Ureter (tissue), 1 donor: ENCODE results near the gene LTBP1. TPM values are rescaled to one million over a fixed set of nuclear protein-coding genes. Genes with fewer than 3 reads are reported as not detected.

ENCODE experiments used
- DNase-seq: peaks from one replicate; pipeline ENCODE4 v3.0.0-alpha.2; 2020; ENCODE audit warnings: low spot score
- total RNA-seq: library from RNA; stranded (reverse); gene quantifications from one replicate; pipeline ENCODE4 v1.2.4, GENCODE V29; 2023
- donor health status: DM: yes; HTN: yes; CAD: no.

LTBP1 gene
- total RNA-seq, 1 donor from 2014 or later = 80.1 TPM

DNA sequence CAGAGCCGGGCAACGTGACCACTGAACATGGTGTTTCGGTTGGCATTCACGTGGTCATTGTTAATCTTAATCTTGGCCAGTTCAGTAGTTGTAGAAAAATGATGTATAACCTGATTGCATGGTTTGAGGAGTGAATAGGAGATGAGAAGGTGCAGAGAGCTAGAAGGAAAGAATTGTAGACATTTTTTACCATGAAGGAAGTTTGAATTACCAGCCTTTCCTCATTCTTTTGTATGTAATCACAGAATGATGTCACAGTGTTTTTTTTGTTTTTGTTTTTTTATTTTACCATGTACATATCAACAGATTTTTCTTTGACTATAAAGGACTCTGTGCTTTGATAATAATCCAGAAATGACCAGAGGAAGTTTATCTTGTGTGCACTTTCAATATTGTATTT is 126.3 kb downstream of the LTBP1 start:
- DNase-seq = no peak

DNA sequence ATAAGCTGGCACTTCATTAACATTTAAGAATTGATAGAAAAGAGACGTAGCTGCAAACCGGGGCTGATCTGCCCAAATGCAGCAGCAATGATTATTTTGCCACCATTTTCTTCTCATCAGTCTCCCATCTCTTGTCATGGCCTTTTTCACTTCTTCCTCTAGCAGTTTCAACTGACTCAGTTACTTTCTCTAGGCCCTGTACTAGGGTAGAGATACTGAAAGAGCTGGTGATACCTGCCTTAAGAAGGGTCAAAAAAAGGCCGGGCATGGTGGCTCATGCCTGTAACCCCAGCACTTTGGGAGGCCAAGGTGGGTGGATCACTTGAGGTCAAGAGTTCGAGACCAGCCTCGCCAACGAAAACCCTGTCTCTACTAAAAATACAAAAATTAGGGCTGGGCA is 127.4 kb downstream of the LTBP1 start:
- no peak for DNase-seq

DNA sequence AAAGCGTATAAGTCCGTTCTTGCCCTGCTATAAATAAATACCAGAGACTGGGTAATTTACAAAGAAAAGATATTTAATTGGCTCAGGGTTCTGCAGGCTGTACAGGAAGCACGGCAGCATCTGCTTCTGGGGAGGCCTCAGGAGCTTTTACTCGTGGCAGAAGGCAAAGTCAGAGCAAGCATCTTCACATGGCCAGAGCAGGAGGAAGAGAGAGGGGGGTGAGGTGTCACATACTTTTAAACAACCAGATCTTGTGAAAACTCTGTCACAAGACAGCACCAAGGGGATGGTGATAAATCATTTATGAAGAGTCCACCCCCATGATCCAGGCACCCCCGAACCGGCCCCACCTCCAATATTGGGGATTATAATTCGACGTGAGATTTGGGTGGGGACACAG is 130.6 kb downstream of the LTBP1 start:
- DNase-seq = no peak

DNA sequence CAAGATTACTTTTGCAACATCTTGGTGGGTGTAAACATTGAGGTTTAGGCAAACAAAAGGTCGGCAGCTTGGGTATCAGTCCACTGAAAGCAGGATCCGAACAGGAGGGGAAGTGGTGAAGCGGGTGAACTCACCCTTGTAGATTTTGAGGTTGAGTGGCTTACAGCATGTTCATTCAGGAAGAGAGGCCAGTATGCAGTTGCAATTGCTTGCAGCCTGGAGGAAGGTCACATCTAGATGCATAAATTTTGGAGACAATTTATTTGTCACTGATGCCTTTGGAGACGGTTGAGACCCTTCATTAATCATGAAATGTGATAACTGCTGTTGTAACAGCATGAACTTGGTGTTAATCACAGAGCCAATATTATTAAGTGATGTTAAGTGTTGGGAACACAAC is 131.1 kb downstream of the LTBP1 start:
- DNase-seq = no peak

DNA sequence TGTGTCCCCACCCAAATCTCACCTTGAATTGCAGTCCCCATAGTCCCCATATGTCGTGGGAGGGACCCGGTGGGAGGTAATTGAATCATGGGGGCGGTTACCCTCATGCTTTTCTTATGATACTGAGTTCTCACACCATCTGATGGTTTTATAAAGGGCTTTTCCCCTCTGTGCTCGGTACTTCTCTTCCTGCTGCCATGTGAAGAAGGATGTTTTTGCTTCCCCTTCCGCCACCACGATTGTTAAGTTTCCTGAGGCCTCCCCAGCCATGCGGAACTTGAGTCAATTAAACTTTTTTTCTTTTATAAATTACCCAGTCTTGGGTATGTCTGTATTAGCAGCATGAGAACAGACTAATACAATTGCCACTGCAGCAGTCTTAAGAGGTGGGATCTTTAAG is 134.9 kb downstream of the LTBP1 start:
- DNase-seq = no peak

DNA sequence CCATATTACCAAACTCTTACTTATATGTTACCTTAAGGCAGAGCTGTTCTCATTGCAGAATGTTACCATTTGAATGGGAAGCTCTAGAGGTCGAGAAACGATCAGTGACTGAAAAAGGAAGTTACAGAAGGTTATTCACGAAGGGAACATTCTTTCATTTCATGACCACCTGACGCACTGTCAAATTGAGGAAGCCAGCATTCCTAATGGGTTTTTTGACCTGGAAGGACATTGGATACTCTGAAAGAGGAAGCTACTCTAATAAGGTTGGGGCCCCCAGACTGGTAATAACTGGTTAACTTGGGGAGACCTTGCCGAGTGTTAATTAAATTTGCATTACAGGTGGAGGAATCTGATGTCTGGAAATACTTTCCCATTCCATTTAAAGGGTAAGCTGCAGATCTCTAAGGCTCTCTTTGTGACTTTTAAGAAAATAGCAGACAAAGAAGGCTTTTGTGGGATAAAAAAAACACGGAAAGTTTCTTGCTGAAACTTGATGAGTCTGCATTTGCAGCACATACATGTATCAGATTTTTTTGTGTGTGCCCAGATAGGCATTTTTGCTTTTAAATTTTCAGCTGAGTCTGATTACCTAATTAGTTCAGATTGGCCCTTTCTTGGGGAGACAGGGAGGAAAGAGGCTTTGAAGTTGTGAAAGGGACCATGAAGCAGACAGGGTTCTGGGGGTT is 137.1 kb downstream of the LTBP1 start:
- no peak for DNase-seq

DNA sequence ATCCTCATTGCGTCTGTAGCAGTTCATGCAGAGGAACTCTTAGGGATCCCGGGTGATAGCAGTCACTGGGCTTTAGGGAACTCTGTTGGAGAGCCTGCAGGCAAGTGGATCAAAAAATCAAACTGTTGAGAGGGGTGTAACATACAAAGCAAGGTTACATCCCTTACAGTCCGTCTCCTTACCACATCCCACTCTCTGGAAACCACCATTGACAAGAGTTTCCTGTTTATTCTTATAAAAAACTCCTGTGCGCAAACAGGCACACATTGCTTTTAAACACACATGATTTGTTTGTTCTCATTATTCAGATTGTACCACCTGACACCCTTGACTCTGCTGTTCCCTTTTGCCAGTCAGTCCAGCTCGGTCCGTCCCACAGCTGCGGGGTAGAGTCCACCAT is 137.7 kb downstream of the LTBP1 start:
- no peak for DNase-seq

DNA sequence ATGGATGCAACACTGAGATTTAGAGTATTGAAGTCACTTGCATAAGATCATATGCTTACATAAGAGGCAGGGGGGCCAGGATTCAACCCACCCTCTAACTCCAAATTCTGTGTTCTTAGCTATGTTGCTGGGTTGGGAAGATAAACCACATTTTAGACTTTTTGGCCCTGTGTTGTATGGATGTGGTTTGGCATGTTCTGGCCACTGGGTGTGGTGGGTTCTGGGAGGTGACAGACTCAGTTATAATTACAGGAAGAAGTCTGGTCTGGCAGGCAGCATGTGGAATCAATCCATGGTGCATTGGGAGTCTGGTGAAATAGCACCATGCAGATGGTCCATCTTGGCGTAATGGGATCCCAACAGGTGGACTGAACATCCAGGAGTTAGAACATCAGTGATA is 138.9 kb downstream of the LTBP1 start:
- no peak for DNase-seq

DNA sequence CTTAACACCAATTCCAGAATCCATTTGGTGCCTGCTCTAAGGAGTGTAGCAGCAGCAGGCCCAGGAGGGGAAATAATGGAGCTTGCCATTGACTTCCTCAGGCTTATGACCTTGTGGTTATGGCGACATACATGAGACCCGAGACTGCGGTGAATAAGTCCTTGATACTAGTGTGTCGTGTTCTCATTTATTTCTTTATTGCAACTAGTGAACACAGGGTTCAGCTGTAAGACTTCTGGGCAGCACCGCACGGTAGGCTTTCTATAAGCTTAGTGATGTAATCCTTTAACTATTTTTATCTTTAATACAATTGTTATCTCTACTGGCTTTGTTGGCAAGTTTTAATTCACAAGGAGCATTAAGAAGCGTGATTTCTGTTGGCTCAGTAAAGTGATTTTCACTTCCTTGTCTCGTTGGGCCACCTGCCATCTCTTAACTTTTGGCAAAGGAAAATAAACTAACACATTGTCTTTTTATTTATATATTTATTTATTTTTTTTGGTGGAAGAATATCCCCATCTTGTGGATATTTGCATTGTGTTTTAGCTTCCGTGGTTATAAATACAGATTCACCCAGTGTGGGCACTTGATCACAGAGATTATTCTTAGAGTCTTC is 139.8 kb downstream of the LTBP1 start:
- no peak for DNase-seq

DNA sequence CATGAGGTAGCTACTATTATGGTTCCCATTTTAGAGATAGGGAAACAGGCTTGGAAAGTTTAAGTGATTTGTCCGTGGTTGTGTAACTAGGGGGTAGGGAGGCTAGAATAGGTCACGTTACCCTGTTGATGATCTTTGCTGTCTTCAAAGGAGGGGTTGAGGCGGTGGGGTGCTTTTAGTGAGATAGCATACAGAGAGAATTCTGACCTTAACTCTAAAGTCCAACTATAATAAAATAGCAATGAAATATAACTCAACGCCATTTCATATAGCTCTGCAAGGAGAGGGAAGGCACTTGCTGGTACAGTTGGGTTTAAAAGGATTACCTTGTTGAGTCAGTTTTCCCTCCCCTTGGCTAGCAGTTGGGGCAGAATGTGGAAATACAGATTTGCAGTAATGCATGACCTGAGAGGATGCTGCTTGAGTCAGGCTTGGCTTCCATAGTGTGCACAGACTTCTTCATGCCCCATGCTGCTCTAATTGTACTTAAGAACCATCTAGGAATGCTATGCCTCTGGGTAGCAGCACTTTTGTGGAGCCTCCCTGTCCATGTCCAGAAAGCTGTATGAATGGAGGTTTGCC is 143.9 kb downstream of the LTBP1 start:
- no peak for DNase-seq

DNA sequence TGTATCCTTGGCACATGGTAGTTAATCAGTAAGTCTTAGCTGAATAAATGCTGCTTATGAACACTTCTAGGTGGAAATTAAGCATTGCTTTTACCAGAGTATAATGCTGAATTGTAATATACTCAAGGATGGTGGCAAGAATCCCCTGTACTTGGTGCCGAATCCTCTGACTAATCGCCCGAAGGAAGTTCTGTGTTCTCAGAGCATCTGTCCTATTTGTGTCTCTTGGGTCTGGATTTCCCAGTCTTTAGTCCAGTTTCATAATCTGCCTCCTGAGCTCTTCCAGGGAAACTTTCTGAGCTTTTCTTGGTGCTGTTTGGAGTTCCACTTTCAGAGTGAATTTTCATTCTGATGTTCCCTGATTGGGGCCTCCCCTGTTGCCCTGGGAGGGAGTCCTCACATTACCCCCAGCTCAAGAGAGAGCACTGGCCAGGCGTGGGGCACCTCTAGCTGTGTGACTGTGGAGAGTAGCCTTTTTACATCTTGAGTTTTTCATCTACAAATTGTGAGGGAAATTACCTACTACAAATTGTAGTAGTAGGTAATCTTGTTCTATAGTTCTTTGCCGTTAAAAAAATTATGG is 144.9 kb downstream of the LTBP1 start:
- no peak for DNase-seq

DNA sequence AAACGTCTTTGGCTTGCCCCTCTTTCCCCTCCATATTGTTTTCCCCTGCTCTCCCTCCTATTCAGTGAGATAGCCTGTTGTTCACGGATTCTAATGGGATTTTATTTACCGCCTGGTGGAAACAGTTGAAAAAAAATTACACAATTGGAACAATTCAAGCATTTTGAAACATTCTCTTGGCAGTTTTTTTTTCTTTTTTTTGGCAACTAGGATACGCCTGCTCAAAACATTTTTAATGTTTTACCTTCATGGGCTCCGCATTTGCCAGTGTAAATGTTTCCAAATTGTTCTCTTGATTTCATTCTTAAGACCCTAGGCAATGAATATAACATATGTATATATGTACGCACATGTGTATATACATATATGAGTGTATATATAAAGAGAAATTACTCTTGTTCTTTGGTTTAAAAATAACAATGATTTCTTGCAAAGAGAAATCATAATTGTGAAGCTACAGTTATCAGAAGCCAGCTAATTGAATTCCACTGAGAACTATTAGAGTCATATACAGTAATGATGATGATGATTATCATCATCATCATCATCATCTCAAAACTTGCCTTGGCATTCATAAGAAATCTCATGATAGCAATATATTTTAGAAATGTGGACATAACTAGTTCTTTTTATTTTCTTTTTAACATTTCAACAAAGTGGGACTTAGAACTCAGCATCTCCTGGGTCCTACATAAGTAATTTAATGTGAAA is 146.7 kb downstream of the LTBP1 start:
- no peak for DNase-seq

DNA sequence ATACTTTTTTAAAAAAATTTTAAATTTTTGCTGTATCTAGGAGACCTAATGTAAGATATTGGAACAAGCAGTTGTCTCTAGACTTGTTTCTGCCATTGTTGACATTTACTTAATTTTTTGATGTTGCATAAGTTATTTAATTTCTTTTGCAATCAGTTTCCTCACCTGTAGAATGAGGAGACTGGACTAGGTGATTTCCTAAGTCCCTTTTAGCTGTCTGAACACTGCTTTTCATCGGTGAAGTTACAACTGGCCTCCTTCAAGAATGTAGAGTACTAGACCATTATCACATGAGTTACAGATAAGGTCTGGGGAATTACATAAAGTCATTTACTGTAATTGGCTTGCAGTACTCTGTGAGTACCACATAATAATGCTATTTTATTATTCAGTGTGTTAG is 147.6 kb downstream of the LTBP1 start:
- no peak for DNase-seq

DNA sequence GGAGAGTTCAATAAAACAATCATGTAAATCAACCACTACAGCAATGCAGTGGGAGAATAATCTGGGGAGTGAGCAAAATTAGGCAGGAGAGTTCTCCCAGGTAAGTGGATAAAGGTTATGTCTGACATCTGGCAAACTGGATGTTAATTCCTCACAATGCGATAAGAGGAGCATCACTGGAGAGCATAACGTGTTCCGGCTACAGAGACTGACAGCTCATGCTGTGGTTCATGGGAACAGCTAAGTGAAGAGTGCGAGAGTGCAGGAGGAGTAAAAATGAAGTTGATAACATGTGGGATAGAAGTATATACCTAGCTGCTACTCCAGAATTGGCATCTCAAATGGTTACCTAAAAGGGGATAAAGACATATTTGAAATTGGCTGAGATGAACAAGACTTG is 153.2 kb downstream of the LTBP1 start:
- DNase-seq = no peak

DNA sequence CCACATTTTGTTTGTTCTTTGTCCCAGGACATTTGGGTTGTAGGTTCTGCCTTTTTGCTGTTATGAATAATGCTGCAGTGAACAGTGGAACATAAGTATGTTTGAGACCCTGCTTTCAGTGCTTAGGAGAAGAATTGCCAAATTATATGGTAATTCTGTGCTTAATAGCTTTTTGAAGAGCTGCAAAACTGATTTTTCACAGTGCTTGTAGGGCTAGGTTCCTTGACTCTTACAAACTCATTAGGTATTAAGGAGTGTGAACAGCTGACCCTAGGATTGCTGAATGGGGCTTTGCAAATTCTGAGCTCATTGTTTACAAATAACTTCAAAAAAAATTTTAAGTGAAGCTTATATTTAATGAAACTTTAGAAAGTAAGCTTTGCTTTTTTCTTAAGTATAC is 154.2 kb downstream of the LTBP1 start:
- DNase-seq = no peak

DNA sequence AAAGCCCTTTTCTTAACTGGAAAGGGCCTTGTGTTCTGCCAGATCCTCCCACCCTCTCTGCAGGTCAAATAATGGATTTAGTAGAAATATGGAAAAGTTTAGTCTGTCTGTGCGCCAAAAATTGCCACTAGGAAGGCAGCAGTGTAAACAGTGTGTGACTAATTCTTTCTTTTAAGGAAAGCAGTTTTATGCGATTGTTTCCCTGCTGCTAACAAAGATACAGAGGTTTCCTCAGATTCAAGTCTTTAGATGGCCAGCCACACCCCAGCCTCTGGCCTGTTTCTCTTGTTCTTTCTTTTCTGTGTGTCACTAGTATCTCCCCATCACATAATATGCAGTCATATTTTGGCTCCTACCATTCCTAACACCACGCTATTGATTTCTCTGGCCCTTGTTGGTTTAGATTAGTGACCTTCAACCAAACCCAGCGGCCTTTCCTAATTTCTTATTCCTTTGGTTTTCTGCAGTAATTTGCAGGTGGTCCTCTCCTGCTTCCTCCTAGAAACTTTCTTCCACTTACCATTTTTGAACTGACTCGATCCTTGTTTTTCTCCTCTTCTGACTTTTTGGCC is 157.4 kb downstream of the LTBP1 start:
- no peak for DNase-seq

DNA sequence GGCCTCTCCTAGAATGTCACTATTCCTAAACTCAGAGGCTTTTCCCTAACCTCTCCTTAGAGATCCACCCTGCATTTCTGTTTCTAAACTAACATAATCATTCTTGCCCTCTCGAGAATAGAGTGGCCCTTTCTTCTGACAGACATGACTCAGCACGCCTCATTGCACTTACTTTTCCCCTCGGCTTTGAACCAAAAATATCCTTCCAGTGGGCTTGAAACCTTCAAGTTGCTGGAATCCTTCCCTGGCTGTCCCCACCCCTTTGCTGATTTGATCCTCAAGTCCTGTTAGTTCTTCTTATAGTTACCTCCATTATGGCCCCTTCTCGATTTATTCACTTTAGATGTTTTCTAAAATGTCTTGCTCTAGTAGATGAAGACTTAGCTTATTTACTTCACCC is 158.0 kb downstream of the LTBP1 start:
- no peak for DNase-seq

DNA sequence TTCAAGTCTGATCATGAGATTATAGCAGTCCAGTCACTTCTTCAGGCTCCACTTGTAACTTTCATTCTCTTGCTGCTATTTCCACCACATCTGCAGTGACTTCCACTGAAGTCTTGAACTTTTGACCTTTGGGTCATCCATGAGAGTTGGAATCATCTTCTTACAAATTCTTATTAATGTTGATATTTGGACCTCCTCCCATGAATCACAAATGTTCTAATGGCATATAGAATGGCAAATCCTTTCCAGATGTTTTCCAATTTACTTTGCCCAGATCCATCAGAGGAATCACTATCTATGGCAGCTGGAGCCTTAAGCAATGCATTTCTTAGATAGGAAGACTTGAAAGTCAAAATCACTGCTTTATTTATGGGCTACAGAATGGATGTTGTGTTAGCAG is 159.4 kb downstream of the LTBP1 start:
- DNase-seq = no peak

DNA sequence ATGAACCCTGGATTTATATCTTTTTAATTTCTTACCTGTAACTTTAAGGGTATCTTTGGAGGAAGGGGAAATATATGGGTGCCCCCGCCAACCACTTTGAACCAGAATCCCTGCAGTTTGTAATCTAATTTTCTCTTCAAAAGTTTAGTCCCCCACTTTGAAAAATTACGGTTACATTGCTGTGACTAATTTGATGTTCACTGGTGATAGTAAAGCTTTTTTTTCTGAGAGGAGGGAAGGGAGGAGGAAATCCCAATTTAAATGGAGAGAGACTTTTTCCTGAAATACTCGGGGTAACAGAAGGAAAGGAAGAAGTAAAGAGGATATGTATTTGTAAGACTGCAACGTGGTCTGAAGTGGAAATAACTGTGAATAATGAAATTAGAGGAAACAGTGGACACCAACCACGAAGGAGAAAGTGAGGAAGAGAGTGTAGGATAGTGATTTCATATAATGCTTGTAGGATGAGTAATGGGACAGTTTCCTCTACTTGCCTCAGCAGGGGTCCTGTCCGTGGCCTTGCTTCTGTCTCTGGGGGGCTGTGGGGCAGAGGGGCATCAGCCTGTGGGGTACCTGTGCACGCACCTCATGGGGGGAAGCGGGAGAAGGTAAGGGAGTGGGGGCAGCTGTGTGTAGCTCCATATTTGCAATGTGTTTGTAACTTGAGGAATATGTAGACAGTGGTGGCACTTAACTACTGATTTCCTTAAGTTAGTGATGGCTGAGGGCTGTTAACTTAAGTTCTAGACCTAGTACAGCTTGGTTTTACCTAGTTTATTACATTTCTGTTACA is 161.1 kb downstream of the LTBP1 start:
- no peak for DNase-seq

DNA sequence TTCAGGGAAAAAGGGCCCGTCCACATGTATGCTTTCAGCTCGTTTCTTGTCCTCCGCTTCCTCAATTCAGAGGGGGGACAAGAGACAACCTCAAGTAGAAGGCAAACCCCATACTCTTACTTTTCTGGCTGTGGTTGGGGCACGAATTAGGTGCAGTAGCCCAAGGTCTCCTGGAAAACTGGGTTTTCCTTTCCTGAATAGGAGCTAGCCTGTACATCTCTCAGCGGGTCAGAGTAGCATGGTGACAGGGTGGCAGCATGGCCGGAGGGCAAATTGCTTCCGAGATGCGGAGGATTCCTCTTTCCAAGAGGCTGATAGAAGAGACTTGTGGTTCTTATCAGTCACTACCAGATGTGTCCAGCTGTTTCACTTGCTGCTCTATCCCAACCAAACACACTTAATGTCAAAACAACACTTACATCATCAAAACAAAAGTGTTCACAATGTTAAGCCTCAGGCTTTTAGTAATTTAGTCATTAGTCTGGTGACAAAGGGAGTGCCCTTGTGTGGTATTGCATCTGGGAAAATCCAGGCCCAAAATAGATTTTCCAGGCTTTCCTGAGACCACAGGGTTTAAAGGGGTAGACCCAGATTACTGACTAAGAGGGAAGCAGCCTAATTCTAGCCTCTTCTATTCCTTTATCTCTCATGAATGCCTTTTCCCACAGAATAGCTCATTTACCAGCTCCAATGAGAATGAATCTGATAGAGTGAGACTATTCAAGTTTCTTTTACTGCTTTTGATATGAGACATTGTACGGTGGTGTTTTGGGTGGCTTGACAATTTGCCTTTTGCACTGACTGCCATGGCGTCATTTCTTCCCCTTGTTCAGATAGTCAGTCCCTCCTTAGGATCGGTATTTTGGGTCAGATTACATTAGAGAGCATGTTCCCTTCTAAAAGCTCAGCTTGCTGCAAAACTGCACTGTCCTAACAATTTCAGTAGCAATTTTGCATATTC is 162.0 kb downstream of the LTBP1 start:
- DNase-seq = no peak
